ENCODE data around the gene ANKRD39. TPM values are rescaled to one million over a fixed set of nuclear protein-coding genes. Genes with fewer than 3 reads are reported as not detected.
"Not testable (repeated sequence)": the region's sequence is repeated elsewhere in the genome, so short reads cannot be mapped to it uniquely, and the experiment has no call there.

ANKRD39 gene
- total RNA-seq, 1 donor from 2014 or later = 4.4 TPM

DNA sequence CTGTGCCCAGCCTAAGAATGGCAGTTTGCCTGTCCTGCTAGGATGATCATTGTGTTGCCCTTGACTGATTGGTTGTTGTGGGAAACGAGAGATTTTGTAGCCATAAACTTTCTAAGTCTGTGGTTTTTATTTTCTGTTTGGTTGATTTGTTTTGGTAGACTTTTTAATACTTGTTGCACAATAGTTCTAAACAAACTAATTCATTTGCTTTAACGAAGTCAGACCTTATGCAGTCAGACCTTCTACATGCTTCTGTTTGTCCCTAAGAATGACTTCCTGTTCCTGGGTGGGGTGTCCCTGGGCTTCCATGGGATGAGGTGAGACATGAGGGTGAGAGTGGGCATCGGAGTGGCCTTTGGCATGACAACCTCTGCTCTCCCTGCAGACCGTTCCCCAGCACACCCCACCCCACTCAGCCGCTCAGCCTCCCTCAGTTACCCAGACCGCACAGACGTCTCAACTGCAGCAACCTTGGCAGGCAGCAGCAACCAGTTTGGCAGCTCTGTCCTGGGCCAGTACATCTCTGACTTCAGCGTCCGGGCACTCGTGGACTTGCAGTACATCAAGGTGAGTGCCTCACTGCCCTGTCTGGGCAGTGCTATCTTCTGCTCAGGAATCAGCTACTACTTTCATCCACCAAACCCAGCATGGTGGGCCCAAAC is 49.5 kb downstream of the ANKRD39 start:
- no peak for DNase-seq

DNA sequence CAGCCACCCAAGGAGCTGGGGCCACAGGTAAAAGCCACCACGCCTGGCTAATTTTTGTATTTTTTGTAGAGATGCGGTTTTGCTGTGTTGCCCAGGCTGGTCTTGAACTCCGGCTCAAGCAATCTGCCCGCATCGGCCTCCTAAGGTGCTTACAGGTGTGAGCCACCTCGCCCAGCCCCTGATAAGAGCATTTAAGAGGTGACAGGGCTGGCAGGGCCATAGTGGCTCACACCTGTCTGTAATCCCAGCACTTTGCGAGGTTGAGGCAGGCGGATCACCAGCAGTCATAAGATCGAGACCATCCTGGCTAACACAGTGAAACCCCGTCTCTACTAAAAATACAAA is 50.7 kb downstream of the ANKRD39 start:
- no peak for DNase-seq

DNA sequence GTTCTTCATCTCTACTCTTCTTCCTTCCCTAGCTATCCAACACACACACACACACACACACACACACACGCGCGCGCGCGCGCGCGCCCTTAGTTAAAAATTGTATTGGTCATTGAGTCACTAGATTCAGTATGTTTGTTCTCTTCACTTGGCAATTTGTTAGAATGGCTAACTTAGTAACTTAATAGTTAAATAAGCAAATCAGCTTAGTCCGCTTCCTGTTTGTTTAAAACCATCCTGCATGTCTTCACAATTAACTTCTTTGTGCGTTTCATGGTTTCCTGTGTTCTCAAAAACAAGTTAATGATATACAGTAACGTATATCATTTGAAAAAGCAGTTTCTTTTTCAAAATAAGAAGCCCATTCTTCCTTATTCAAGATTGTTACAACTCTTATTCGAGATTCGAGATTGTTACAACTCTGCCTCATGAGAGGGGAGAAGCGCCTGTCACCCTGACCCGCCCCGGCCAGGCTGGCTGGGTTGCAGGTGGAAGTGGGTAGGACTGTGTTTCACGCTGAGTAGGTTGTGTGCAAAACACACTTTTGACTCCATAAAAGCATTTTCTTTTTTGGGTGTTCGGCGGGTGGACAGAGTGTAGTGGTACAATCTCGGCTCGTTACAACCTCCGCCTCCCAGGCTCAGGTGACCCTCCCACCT is 51.2 kb downstream of the ANKRD39 start:
- no peak for DNase-seq

DNA sequence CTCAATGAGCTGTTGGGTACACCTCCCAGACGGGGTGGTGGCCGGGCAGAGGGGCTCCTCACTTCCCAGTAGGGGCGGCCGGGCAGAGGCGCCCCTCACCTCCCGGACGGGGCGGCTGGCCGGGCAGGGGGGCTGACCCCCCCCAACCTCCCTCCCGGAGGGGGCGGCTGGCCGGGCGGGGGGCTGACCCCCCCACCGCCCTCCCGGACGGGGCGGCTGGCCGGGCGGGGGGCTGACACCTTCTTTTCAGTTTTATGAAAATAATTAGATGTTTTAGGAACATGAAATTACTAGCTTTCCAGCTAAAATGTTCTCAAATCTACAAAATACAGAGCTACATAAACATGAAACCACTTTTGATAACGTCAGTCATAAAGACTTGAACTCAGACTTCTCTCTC is 51.9 kb downstream of the ANKRD39 start:
- not testable (repeated sequence) for DNase-seq

DNA sequence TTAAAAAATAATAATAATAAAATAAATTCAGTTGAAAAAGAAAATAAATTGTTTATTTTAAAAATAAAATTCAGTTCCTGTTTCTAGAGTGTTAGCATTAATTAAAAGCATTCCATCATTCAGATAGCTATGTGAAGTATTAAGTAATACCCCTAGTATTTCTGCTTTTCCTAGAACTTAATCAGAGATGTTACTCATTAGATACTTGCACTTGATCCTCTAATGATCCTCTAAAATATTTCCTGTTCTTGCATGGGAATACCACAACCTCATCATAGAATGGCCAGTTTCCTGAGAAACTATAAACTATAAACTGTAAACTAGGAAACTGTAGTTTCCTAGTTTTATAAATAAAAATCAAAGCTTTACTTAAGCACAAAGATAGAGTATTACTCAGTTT is 52.8 kb downstream of the ANKRD39 start:
- no peak for DNase-seq

- DNase-seq = no peak
These were observed 55.1 kb downstream of the ANKRD39 start for GRCh38 chr2:96802721-96803120.

DNA sequence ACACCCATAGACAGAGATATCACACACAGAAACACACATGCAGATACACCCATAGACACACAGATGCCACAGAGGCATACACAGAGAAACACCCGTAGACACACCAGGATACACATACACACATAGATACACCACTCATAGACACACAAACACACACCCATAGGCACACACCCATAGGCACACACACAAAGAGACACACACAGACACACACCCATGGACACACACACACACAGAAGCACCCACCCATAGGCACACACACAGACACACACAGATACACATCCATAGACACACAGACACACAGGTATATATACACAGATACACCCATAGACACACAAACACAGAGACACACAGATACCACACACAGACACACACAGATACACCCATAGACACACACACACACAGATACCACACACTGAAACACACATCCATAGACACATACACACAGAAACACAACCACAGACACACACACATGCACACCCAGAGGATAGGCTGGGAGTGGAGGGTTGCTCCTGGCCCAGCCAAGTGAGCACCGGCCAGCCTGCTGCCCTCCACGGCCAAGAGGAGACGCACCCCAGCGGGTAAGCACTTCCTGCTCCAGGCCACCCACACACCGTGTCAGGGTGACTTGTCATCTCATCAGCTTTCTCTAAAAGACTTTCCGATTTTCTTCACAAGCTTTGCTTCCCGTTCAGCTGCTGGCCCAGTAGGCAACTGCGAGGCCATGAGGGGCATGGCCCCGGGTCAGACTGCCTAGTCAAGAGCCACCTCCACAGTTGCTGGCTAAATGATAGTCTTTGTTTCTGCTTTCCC is 55.8 kb downstream of the ANKRD39 start:
- no peak for DNase-seq

DNA sequence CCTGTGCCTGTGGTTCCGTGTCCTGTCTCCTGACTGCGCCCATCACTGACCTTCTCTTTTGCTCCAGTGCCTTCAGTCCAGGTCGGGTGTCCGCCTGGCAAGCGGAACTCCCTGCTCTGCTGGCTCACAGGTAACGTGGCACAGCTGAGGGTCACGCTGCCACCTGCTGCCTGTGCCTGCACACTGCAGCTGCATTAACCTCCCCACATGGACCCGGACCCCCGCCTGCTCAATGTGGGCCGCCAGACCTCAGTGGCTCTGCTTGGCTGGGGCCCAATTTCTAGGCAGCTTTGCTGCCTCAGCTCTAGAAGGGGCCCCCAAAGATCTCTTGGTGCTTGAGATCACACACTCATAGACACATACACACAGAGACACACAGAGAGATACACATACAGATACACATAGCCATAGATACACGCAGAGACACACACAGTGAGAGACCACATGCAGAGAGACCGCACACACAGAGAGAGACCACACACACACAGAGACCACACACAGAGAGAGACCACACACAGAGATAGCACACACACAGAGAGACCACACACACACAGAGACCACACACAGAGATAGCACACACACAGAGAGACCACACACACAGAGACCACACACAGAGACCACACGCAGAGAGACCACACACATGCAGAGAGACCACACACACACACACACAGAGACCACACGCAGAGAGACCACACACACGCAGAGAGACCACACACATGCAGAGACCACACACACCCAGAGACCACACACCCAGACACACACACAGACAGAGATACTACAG is 56.6 kb downstream of the ANKRD39 start:
- DNase-seq = peak; percentile 22

DNA sequence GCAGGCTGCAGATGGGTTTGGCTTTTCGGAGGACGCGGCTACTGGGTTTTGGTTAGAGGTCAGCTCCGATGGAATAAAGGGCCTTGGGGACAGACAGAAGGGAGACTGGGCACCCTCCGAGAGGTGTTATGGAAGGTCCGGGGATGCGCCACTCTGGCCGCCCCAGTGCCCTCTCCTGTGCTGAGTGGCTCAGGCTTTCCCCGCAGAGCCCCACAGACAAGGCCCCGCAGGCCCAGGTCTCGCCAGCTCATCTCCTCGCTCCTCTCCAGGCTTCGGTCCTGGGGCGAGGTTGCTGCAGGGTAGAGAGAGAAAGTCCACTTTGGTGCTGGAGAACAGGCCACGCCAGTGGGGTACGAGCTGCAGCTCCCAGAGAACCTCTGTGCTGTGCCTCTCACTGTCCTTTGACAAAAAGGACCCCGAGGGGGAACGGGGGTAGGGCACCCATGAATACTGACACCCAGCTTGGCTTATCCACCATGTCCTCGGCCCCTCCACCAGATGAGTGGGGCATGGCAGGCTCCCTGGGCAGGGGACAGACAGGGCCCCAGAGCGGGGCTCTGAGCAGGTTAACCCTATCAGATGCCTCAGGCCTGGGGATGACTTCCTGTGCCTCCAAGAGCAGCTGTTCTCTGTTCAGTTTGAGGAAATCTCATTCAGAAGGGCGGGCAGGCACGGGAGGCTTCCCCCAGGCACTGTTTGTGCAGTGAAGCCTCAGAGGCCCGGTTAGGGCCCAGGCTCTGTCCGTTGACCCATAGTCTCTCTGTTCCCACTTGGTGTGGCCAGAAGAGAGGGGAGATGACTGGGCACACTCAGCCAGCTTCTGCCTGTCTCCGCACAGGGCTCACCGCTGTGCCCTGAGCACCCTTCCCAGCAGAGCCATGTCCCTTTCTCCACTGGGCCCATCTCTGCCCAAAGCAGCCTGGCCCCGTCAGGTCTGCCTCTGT is 57.5 kb downstream of the ANKRD39 start:
- DNase-seq = no peak

DNA sequence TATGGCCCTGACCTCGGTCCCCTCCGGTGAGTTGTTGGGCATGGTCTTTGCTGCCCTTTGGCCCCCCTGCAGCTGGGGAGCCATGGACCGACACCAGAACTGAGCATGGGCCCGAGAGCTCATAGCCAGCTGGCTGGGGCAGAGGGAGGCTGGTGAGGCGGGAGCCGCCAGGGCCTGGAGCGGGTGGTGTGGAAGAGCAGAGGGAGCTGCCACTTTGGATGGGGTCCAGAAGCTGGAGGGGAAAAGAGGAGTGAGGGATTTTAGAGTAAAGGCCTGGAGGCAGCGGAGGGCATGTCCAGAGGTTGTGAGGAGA is 58.2 kb downstream of the ANKRD39 start:
- no peak for DNase-seq

DNA sequence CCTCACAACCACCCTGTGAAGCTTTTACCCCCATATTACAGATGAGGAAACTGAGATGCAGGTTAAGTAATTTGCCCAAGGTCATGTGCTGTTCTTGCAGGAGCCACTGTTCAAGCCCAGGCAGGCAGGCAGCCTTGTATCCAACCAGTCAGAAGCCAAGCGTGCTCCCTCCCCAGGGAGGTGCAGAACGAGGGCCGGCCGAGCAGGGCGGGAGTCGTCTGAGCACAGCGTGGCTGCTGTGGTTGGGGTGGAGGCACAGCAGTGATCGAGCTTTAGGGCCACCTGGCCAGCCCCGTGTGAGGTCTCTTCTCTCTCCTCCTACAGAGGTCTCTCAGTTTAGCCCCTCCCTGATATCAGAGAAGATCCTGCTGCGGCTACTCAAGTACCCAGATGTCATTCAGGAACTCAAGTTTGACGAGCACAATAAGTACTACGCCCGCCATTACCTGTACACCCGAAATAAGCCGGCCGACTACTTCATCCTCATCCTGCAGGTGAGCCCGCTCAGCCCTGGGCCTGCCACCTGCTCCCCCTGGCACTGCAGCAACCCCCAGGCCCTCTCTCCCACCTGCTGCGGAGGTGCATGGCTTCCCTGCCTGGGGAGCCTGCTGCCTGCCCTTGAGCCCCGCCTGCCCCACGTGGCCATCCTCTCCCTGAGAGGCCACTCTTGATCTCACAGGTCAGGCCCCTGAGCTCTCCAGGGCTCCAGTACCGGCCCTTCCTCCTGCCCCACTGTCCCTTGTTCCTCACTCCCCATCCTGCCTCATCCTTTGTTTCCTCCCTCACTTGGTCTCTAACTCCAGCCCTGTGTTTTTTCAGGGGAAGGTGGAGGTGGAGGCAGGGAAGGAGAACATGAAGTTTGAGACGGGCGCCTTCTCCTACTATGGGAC is 58.8 kb downstream of the ANKRD39 start:
- no peak for DNase-seq

Small RNAs within 50 kb of the gene (small RNA-seq; reads per million reads assigned to genes)
- not detected for gene MIR3127 (ENCODE audit: low replicate concordance)

Other genes starting within 250 kb of the ANKRD39 start
- gene KANSL3, start 219.7 kb downstream of the ANKRD39 start, total RNA-seq = 26.0 TPM
- gene FER1L5, start 215.3 kb downstream of the ANKRD39 start, total RNA-seq = 0.10 TPM
- gene LMAN2L, start 118.0 kb downstream of the ANKRD39 start, total RNA-seq = 24.6 TPM
- gene CNNM4, start 97.1 kb downstream of the ANKRD39 start, total RNA-seq = 4.9 TPM
- 6.3 TPM for gene CNNM3, start 41.7 kb downstream of the ANKRD39 start, total RNA-seq
- 7.2 TPM for gene ANKRD23, start 14.0 kb downstream of the ANKRD39 start, total RNA-seq
- gene SEMA4C, start 12.1 kb upstream of the ANKRD39 start, total RNA-seq = 24.3 TPM
- gene FAM178B, start 128.6 kb upstream of the ANKRD39 start, total RNA-seq = 0.79 TPM
- gene FAHD2B, start 236.9 kb upstream of the ANKRD39 start, total RNA-seq = 10.1 TPM

Measured in skin of body (tissue), 3 donors.